ENCODE measurements around the gene SLC4A1AP.

- TF ChIP-seq POLR2A (IDR thresholded peaks at IDR 0.05; ENCODE audit: extremely low read depth, insufficient read length) (no peak), CTCF (IDR thresholded peaks at IDR 0.05; ENCODE audit: low read depth, low read length) (no peak), MAX (IDR thresholded peaks at IDR 0.05; ENCODE audit: low read depth, low read length) (no peak), MYC (IDR thresholded peaks at IDR 0.05; ENCODE audit: low read depth, low read length) (no peak)
These were observed 65.9 kb downstream of the SLC4A1AP start for GRCh38 chr2:27729614-27730013.

Data from NB4 (cell line).